GM12878 (cell line): ENCODE measurements around the gene PAK5. TPM values are rescaled to one million over a fixed set of nuclear protein-coding genes. Genes with fewer than 3 reads are reported as not detected.

ENCODE experiments used
- ATAC-seq: fragments of 200-7000 bp; cut with Tn5 transposase; 3 replicates; pipeline ENCODE4 v1.9.1; 2020; ENCODE audit warnings: mild to moderate bottlenecking, moderate library complexity
- BruUV-seq: library from RNA; stranded (reverse); fragments of 400-500 nt; replicated peaks from 2 replicates; lab custom pipeline; 2021; lab: Mats Ljungman, UMichigan
- CTCF ChIA-PET: fragments of 300-600 bp; sonication (Branson Sonifier 250); formaldehyde crosslinking; extraction: SDS; loops from one replicate; lab custom pipeline; 2021; ENCODE audit warnings: inconsistent platforms; lab: Yijun Ruan, JAX
- POLR2A ChIA-PET: fragments of 350-600 bp; formaldehyde crosslinking; extraction: SDS; loops from one replicate; lab custom pipeline; 2021; ENCODE audit warnings: inconsistent platforms; lab: Charles Lee
- RAD21 ChIA-PET: fragments of 300-600 bp; sonication (Branson Sonifier 250); formaldehyde crosslinking; loops from one replicate; lab custom pipeline; 2023; ENCODE audit warnings: antibody characterized with exemption; ENCODE audit not compliant: unreplicated experiment; lab: Charles Lee
- SMC1A ChIA-PET: fragments of 300-600 bp; sonication (Branson Sonifier 250); formaldehyde crosslinking; loops from one replicate; lab custom pipeline; 2023; ENCODE audit not compliant: unreplicated experiment, uncharacterized antibody; lab: Charles Lee
- DNase-seq: peaks from one replicate; pipeline ENCODE4 v3.0.0-alpha.2; 2011; ENCODE audit warnings: low read depth, low spot score
- FAIRE-seq: peaks from 3 replicates; lab custom pipeline; 2011; peaks lifted over from hg19 to GRCh38; lab: Jason Lieb, UNC
- H2AFZ ChIP-seq: 2 replicates; pipeline ENCODE4 v1.6.0; 2011; ENCODE audit warnings: low read depth, low read length, control low read depth; ENCODE audit not compliant: control insufficient read depth
- H3K27ac ChIP-seq: 2 replicates; pipeline ENCODE4 v1.5.1; 2011; ENCODE audit warnings: control low read depth; ENCODE audit not compliant: control insufficient read depth, insufficient read depth
- H3K27me3 ChIP-seq, 2 experiments: replicated peaks in 1 of 2; 2 replicates each; pipeline versions ENCODE4 v1.6.0 to v1.6.1; 2011; ENCODE audit warnings: low read length in 1 of 2; ENCODE audit not compliant: control insufficient read depth in 2 of 2, insufficient read depth in 2 of 2
- H3K36me3 ChIP-seq, 2 experiments: 2 replicates each; pipeline ENCODE4 v1.5.1; 2011; ENCODE audit warnings: low read length in 1 of 2; ENCODE audit not compliant: control insufficient read depth in 2 of 2, insufficient read depth in 2 of 2
- H3K4me1 ChIP-seq: 2 replicates; pipeline ENCODE4 v1.6.1; 2011; ENCODE audit warnings: mild to moderate bottlenecking, low read length, moderate library complexity, mixed read lengths; ENCODE audit not compliant: control insufficient read depth, insufficient read depth
- H3K4me2 ChIP-seq: 2 replicates; pipeline ENCODE4 v1.6.0; 2011; ENCODE audit warnings: control low read depth; ENCODE audit not compliant: control insufficient read depth, insufficient read depth
- H3K4me3 ChIP-seq: fragments of 200-600 bp; sonication (generic); 2 replicates; pipeline ENCODE4 v1.5.1; 2016
- H3K79me2 ChIP-seq: 2 replicates; pipeline ENCODE4 v1.6.0; 2011; ENCODE audit warnings: low read length; ENCODE audit not compliant: control insufficient read depth, insufficient read depth
- H3K9ac ChIP-seq: 2 replicates; pipeline ENCODE4 v1.8.0; 2011; ENCODE audit warnings: low read length, control low read depth, mixed read lengths; ENCODE audit not compliant: control insufficient read depth, insufficient read depth
- H3K9me3 ChIP-seq: replicated peaks from 3 replicates; pipeline ENCODE4 v1.5.1; 2011; ENCODE audit warnings: mild to moderate bottlenecking, low read length; ENCODE audit not compliant: control insufficient read depth, insufficient read depth
- H4K20me1 ChIP-seq: 2 replicates; pipeline ENCODE4 v1.6.0; 2011; ENCODE audit not compliant: control insufficient read depth, insufficient read depth
- ASH2L ChIP-seq: fragments of 300-600, 200-600 bp; sonication (generic); IDR thresholded peaks from 2 replicates; pipeline ENCODE4 v1.6.1; 2017; ENCODE audit warnings: low read depth, mild to moderate bottlenecking, borderline replicate concordance
- BCL11A ChIP-seq: IDR thresholded peaks from 2 replicates; pipeline ENCODE4 v1.6.1; 2011; ENCODE audit warnings: low read depth, low read length
- EP300 ChIP-seq, 2 experiments: fragments of 150-350 bp in 1 of 2; IDR thresholded peaks; 2 replicates each; pipeline ENCODE4 v1.6.1; 2011 to 2012; ENCODE audit warnings: low read depth in 2 of 2, low read length in 2 of 2, borderline replicate concordance in 1 of 2, improper control_type of control experiment in 1 of 2, inconsistent platforms in 1 of 2; ENCODE audit not compliant: control insufficient read depth in 1 of 2
- IKZF1 ChIP-seq: fragments of 450-650 bp; conservative IDR thresholded peaks from 2 replicates; pipeline ENCODE4 v1.6.1; 2017; ENCODE audit warnings: antibody characterized with exemption, mild to moderate bottlenecking
- JUNB ChIP-seq: IDR thresholded peaks from 2 replicates; pipeline ENCODE4 v1.6.1; 2016; ENCODE audit warnings: antibody characterized with exemption, mild to moderate bottlenecking
- PKNOX1 ChIP-seq: fragments of 450-650 bp; IDR thresholded peaks from 2 replicates; pipeline ENCODE4 v1.6.1; 2016; ENCODE audit warnings: mild to moderate bottlenecking
- POLR2AphosphoS2 ChIP-seq: IDR thresholded peaks from 2 replicates; pipeline ENCODE4 v1.6.1; 2011; ENCODE audit warnings: low read depth, mild to moderate bottlenecking, low read length, improper control_type of control experiment, moderate library complexity
- RELA ChIP-seq: fragments of 450-650 bp; IDR thresholded peaks from 2 replicates; pipeline ENCODE4 v1.8.0; 2014; ENCODE audit warnings: borderline replicate concordance; ENCODE audit not compliant: partially characterized antibody
- RUNX3 ChIP-seq: IDR thresholded peaks from 2 replicates; pipeline ENCODE4 v1.6.1; 2012; ENCODE audit warnings: low read length, inconsistent platforms
- SKIL ChIP-seq: fragments of 450-650 bp; IDR thresholded peaks from 2 replicates; pipeline ENCODE4 v1.6.1; 2017; ENCODE audit warnings: mild to moderate bottlenecking, low read depth, inconsistent platforms; ENCODE audit not compliant: poor library complexity, severe bottlenecking
- STAT1 ChIP-seq: fragments of 450-650 bp; conservative IDR thresholded peaks from 2 replicates; pipeline ENCODE4 v1.6.1; 2014; ENCODE audit warnings: antibody characterized with exemption, mild to moderate bottlenecking
- USF2 ChIP-seq: IDR thresholded peaks from 2 replicates; pipeline ENCODE4 v1.6.1; 2011; ENCODE audit warnings: low read depth, low read length, improper control_type of control experiment, borderline replicate concordance
- YY1 ChIP-seq: IDR thresholded peaks from 2 replicates; pipeline ENCODE4 v1.6.1; 2011; ENCODE audit warnings: low read depth, mild to moderate bottlenecking, low read length
- ZNF217 ChIP-seq: fragments of 450-650 bp; IDR thresholded peaks from 2 replicates; pipeline ENCODE4 v1.6.1; 2017; ENCODE audit warnings: antibody characterized with exemption, mild to moderate bottlenecking
- WGBS: methylation state at CpG from one replicate; pipeline ENCODE4 v1.1.6; 2016; ENCODE audit warnings: low lambda C conversion rate; ENCODE audit not compliant: insufficient replicate concordance, insufficient coverage; ENCODE audit errors: missing lambda C conversion rate; 5-methylcytosine and 5-hydroxymethylcytosine counted together
- in situ Hi-C: fragments of 300-500 bp; cut with MboI; formaldehyde crosslinking; loops from 9 replicates; pipeline ENCODE4 v1.14.3; 2018; ENCODE audit warnings: mixed read lengths
- intact Hi-C: fragments of 100-400 bp; cut with micrococcal nuclease; formaldehyde crosslinking; loops from one replicate; pipeline ENCODE4 v1.14.2; 2022; ENCODE audit not compliant: unreplicated experiment
- polyA plus RNA-seq, 11 experiments: library from polyadenylated mRNA; depleted of rRNA in 4 of 11; unstranded in 6 of 11; stranded (reverse) in 5 of 11; fragments of >200 nt; fragmentation: Nextera tagmentation in 4 of 11; fragmentation: Illumina TruSeq in 1 of 11; extraction: Ambion mirVana in 4 of 11; extraction: Trizol in 1 of 11; gene quantifications; 1 replicate in 1 of 11; 2 replicates in 10 of 11; pipeline versions ENCODE4 v1.2.1 to v1.2.3, GENCODE V29; 2011 to 2016; ENCODE audit warnings: inconsistent platforms in 2 of 11, missing spikeins in 2 of 11, low read depth in 1 of 11
- total RNA-seq, 4 experiments: library from RNA; depleted of rRNA in 3 of 4; stranded (reverse); fragments of >200 nt in 3 of 4; fragmentation: Illumina TruSeq in 1 of 4; extraction: Trizol in 1 of 4; gene quantifications; 2 replicates each; pipeline versions ENCODE4 v1.2.1 to v1.2.3, GENCODE V29; 2013 to 2021

Gene PAK5
- total and polyA plus RNA-seq, 10 of the 15 experiments (the other 5 are each of a cell fraction or from before 2014, with no cell fraction given) = not detected

- CTCF ChIA-PET = no interaction called here
- RAD21 ChIA-PET = no interaction called here
- no peak for DNase-seq
- in situ Hi-C loops (no loop called here), intact Hi-C loops (no loop called here)
- Histone ChIP-seq H2AFZ (no peak overlapping the region), H3K4me1 (no peaks in the 10 kb centered on the region), H3K9me3 (no peaks in the 10 kb centered on the region), H3K79me2 (no peaks in the 10 kb centered on the region), H3K9ac (no peak overlapping the region), H3K27me3 (no peaks in the 10 kb centered on the region), H3K27ac (no peak overlapping the region), H4K20me1 (no peaks in the 10 kb centered on the region), H3K36me3 (no peaks in the 10 kb centered on the region), H3K4me2 (no peak overlapping the region), H3K4me3 (no peak overlapping the region)
- TF ChIP-seq YY1 (no peak), ASH2L (no peak), BCL11A (no peak), IKZF1 (no peak), STAT1 (no peak), RUNX3 (no peak), RELA (no peak), PKNOX1 (no peak)
- SMC1A ChIA-PET = interaction anchor here (1.0 kb wide), 1 partner anchor 11 kb away, joined by 3 read pairs; no protein-coding TSS in a partner anchor
- ATAC-seq = no peak
- WGBS = 30% methylated on average over 2 of the region's 2 CpGs
- no TSS peak for BruUV-seq
- POLR2A ChIA-PET = no interaction called here
- no peak for FAIRE-seq
Measured at GRCh38 chr20:9647741-9648140, 191.1 kb downstream of the PAK5 start.

GRCh38 chr20:9646375-9646774, 192.5 kb downstream of the PAK5 start:
- SMC1A ChIA-PET = interaction anchor here (1.2 kb wide), 1 partner anchor 12 kb away, joined by 3 read pairs; no protein-coding TSS in a partner anchor
- H3K9ac ChIP-seq = no peak overlapping the region
- H3K27me3 ChIP-seq = no peaks in the 10 kb centered on the region
- in situ Hi-C loops (no loop called here), intact Hi-C loops (no loop called here)
- no peaks in the 10 kb centered on the region for H3K36me3 ChIP-seq
- H3K4me3 ChIP-seq = no peak overlapping the region
- CTCF ChIA-PET = no interaction called here
- RAD21 ChIA-PET = no interaction called here
- H3K9me3 ChIP-seq = no peaks in the 10 kb centered on the region
- POLR2A ChIA-PET = no interaction called here
- no peaks in the 10 kb centered on the region for H3K79me2 ChIP-seq
- no peak overlapping the region for H3K4me2 ChIP-seq
- H2AFZ ChIP-seq = no peak overlapping the region
- BruUV-seq = no TSS peak
- no peak for ATAC-seq
- H3K27ac ChIP-seq = no peak overlapping the region
- no peaks in the 10 kb centered on the region for H3K4me1 ChIP-seq
- H4K20me1 ChIP-seq = no peaks in the 10 kb centered on the region
- 7% methylated on average over 3 of the region's 3 CpGs for WGBS
- DNase-seq = no peak
- FAIRE-seq = no peak
- TF ChIP-seq SKIL (no peak), ZNF217 (no peak), JUNB (no peak), YY1 (no peak), EP300 (IDR thresholded peaks at IDR 0.05; ENCODE audit: borderline replicate concordance in 1 of 2, control insufficient read depth in 1 of 2, low read depth in 2 of 2, low read length in 2 of 2) (no peak), USF2 (no peak), POLR2AphosphoS2 (no peak)
